Measurements from ENCODE around the gene ZFHX3. TPM values are rescaled to one million over a fixed set of nuclear protein-coding genes. Genes with fewer than 3 reads are reported as not detected.

ZFHX3 gene
- total and polyA plus RNA-seq, 9 of the 15 experiments (the other 6 are each of a cell fraction or from before 2014, with no cell fraction given): 0.01 to 0.23 (median 0.06) TPM; not detected in 4

- TF ChIP-seq HMG20A (CRISPR knock-in tag; conservative IDR thresholded peaks at IDR 0.05) (no peak), HSF4 (CRISPR knock-in tag; IDR thresholded peaks at IDR 0.05; ENCODE audit: borderline replicate concordance) (no peak), CCAR2 (IDR thresholded peaks at IDR 0.05; ENCODE audit: low read depth, low read length) (no peak), ZNF24 (IDR thresholded peaks at IDR 0.05) (no peak), CREB3L1 (IDR thresholded peaks at IDR 0.05; ENCODE audit: borderline replicate concordance, low read depth) (no peak)
Measured at GRCh38 chr16:72760581-72760980, 287.3 kb downstream of the ZFHX3 start (continued).

DNA sequence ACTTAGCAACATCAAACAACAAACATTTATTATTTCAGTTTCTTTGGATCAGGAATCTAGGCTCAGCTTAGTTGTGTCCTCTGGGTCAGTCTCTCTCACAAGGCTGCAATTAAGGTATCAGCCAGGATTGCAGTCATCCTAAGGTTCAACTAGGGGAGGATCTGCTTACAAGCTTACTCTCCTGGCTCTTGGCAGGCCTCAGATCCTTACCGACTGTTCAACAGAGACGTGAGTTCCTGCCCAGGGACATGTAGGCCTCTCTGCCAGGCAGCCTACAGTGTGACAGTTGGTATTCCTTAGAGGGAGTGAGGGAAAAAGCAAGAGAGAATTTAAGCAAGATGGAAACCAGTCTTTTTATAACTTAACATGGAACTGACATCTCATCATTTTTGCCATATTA is 294.0 kb downstream of the ZFHX3 start:
- H3K79me2 ChIP-seq (ENCODE audit: control insufficient read depth, insufficient read depth, low read length): no peaks in the 10 kb centered on the region
- H3K9me3 ChIP-seq (replicated peaks; ENCODE audit: control insufficient read depth, insufficient read depth, low read depth, low read length): no peaks in the 10 kb centered on the region
- no peaks in the 10 kb centered on the region for H4K20me1 ChIP-seq (replicated peaks; ENCODE audit: control insufficient read depth, insufficient read depth, low read length)
- H3K4me1 ChIP-seq (replicated peaks in 1 of 2; ENCODE audit: control insufficient read depth in 2 of 2, insufficient read depth in 2 of 2, low read length in 2 of 2): no peaks in the 10 kb centered on the region
- ChIA-PET CTCF (ENCODE audit: low intra/inter-chr PET ratio) (no interaction called here), POLR2A (interaction anchor here (0.7 kb wide), 1 partner anchor 14 kb away, joined by 3 read pairs; no protein-coding TSS in a partner anchor)
- H3K9me1 ChIP-seq (ENCODE audit: control insufficient read depth, insufficient read depth, low read length): no peaks in the 10 kb centered on the region
- no peak overlapping the region for H3K27ac ChIP-seq (ENCODE audit: extremely low read depth, low read depth, low read length)
- no peak overlapping the region for H3K9ac ChIP-seq (ENCODE audit: insufficient read depth in 1 of 2, low read depth in 2 of 2, low read length in 2 of 2)
- H3K27me3 ChIP-seq (ENCODE audit: control insufficient read depth in 2 of 2, insufficient read depth in 2 of 2, low read length in 2 of 2): no peaks in the 10 kb centered on the region
- no peak overlapping the region for H3K4me2 ChIP-seq (ENCODE audit: insufficient read depth, low read length)
- no peaks in the 10 kb centered on the region for H3K36me3 ChIP-seq (ENCODE audit: control insufficient read depth, insufficient read depth, low read length)
- WGBS (ENCODE audit: insufficient coverage, low coverage, missing lambda C conversion rate): 13% methylated on average over 2 of the region's 2 CpGs
- H3K4me3 ChIP-seq: no peak overlapping the region
- FAIRE-seq (no peak), ATAC-seq (no peak), DNase-seq (ENCODE audit: extremely low read depth in 1 of 4, low spot score in 3 of 4) (no peak)
- no TSS peak for BruUV-seq (replicated peaks)
- in situ Hi-C loops (cut with MboI): no loop called here
- H2AFZ ChIP-seq (ENCODE audit: low read depth, low read length): no peak overlapping the region
- intact Hi-C loops (cut with micrococcal nuclease): no loop called here
- TF ChIP-seq MYC (IDR thresholded peaks at IDR 0.05; ENCODE audit: low read depth, low read length): no peak
- TF ChIP-seq MYC (CRISPR knock-in tag; IDR thresholded peaks at IDR 0.05; ENCODE audit: borderline replicate concordance, low read depth): no peak
- TF ChIP-seq, protein P1, sequence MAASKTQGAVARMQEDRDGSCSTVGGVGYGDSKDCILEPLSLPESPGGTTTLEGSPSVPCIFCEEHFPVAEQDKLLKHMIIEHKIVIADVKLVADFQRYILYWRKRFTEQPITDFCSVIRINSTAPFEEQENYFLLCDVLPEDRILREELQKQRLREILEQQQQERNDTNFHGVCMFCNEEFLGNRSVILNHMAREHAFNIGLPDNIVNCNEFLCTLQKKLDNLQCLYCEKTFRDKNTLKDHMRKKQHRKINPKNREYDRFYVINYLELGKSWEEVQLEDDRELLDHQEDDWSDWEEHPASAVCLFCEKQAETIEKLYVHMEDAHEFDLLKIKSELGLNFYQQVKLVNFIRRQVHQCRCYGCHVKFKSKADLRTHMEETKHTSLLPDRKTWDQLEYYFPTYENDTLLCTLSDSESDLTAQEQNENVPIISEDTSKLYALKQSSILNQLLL (CRISPR knock-in tag; IDR thresholded peaks at IDR 0.05; ENCODE audit: borderline replicate concordance): no peak
- no peak for TF ChIP-seq MCM7 (IDR thresholded peaks at IDR 0.05)
- no peak for TF ChIP-seq GATAD2B (IDR thresholded peaks at IDR 0.05; ENCODE audit: borderline replicate concordance)
- no peak for TF ChIP-seq ZNF57 (CRISPR knock-in tag; IDR thresholded peaks at IDR 0.05)
- no peak for TF ChIP-seq CBFB (CRISPR knock-in tag; IDR thresholded peaks at IDR 0.05)
- no peak for TF ChIP-seq ZNF507 (tag; conservative IDR thresholded peaks at IDR 0.05)
- no peak for TF ChIP-seq MAFF (IDR thresholded peaks at IDR 0.05; ENCODE audit: low read length)
- no peak for TF ChIP-seq PRPF4 (IDR thresholded peaks at IDR 0.05; ENCODE audit: insufficient read depth, low read depth, low read length, poor library complexity, severe bottlenecking)
- TF ChIP-seq, protein P2, sequence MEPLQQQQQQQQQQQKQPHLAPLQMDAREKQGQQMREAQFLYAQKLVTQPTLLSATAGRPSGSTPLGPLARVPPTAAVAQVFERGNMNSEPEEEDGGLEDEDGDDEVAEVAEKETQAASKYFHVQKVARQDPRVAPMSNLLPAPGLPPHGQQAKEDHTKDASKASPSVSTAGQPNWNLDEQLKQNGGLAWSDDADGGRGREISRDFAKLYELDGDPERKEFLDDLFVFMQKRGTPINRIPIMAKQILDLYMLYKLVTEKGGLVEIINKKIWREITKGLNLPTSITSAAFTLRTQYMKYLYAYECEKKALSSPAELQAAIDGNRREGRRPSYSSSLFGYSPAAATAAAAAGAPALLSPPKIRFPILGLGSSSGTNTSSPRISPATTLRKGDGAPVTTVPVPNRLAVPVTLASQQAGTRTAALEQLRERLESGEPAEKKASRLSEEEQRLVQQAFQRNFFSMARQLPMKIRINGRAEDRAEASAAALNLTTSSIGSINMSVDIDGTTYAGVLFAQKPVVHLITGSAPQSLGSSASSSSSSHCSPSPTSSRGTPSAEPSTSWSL (CRISPR knock-in tag; IDR thresholded peaks at IDR 0.05; ENCODE audit: borderline replicate concordance): no peak
- no peak for TF ChIP-seq ZNF347 (CRISPR knock-in tag; IDR thresholded peaks at IDR 0.05; ENCODE audit: low read depth)
- TF ChIP-seq NFXL1 (CRISPR knock-in tag; IDR thresholded peaks at IDR 0.05): no peak
- TF ChIP-seq, protein P3, sequence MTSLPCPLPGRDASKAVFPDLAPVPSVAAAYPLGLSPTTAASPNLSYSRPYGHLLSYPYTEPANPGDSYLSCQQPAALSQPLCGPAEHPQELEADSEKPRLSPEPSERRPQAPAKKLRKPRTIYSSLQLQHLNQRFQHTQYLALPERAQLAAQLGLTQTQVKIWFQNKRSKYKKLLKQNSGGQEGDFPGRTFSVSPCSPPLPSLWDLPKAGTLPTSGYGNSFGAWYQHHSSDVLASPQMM (CRISPR knock-in tag; IDR thresholded peaks at IDR 0.05): no peak

Data from K562 (cell line).